ENCODE results near the gene NPEPL1.

DNA sequence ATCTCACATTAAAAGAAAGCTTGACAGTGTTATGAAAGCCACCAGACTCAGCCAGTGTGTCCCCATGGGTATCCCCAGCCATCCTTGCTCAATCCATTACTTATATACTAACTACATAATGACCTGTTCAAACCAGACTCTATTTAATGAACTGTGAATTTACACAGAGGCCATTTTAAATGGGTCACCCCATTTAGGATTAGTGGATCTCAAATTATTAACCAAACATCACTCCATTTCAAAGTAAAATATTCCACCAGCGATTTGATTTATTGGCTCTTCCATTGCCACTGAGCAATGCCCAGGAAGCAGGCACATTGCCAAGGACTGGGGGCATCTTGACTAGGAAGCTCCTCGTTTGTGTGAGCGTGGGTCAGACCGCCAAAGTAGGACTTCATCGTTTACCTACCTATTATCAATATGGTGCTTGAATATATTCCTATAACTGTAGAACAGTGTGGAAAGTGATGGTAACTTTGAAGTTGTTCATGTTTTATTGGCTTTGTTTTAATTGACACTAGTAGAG, 15.5 kb upstream of the NPEPL1 start:
- TF ChIP-seq POLR2A (IDR thresholded peaks at IDR 0.05) = no peak
- TF ChIP-seq, protein P1, sequence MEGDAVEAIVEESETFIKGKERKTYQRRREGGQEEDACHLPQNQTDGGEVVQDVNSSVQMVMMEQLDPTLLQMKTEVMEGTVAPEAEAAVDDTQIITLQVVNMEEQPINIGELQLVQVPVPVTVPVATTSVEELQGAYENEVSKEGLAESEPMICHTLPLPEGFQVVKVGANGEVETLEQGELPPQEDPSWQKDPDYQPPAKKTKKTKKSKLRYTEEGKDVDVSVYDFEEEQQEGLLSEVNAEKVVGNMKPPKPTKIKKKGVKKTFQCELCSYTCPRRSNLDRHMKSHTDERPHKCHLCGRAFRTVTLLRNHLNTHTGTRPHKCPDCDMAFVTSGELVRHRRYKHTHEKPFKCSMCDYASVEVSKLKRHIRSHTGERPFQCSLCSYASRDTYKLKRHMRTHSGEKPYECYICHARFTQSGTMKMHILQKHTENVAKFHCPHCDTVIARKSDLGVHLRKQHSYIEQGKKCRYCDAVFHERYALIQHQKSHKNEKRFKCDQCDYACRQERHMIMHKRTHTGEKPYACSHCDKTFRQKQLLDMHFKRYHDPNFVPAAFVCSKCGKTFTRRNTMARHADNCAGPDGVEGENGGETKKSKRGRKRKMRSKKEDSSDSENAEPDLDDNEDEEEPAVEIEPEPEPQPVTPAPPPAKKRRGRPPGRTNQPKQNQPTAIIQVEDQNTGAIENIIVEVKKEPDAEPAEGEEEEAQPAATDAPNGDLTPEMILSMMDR (IDR thresholded peaks at IDR 0.05) = no peak

All from breast epithelium (tissue), 3 donors.